ENCODE measurements around the gene HTATIP2.

- TF ChIP-seq CTCF (IDR thresholded peaks at IDR 0.05) (no peak), POLR2A (IDR thresholded peaks at IDR 0.05) (no peak)
Observed at GRCh38 chr11:20367313-20367948, 3.9 kb downstream of the HTATIP2 start.

Measured in transverse colon (tissue), 3 donors.